ENCODE data around the gene SERPINB12.
A peak's percentile ranks its signal among the peaks of the same experiment; 100 is the strongest.

The SERPINB12 gene

DNA sequence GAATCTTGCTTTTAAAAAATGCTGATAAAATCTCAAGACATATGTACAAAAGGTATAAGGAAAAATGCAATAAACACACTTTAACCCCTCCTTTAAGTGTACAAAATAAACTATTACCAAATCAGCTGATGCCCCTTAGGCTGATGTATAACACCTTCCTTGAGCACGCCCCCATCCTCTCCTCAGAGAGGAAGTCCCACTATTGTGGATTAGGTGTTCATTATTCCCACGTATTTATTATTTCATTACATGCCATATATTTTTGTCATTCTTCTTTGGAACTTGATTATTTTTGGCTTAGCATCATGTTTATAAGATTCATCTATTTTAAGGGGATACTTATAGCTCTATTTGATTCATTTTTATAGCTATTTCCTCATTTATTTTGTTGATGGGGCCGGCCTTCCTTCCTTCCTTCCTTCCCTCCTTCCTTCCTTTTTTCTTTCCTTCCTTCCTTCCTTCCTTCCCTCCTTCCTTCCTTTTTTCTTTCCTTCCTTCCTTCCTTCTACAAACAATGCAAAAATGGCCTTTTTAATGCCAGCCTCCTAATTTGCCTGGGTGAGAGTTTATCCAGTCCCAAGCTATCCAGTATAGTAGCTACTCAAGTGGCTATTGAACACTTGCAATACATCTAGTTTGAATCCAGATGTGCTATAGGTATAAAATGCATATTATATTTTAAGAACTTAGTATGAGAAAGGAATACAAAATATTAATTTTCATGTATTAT is 49.0 kb downstream of the SERPINB12 start:
- ChIA-PET CTCF (interaction anchor here (1.0 to 9.0 kb wide), 6 partner anchors 9 to 254 kb away, joined by 3 to 69 read pairs (median 14); no protein-coding TSS in a partner anchor), POLR2A (no interaction called here)
- TF ChIP-seq, protein P1, sequence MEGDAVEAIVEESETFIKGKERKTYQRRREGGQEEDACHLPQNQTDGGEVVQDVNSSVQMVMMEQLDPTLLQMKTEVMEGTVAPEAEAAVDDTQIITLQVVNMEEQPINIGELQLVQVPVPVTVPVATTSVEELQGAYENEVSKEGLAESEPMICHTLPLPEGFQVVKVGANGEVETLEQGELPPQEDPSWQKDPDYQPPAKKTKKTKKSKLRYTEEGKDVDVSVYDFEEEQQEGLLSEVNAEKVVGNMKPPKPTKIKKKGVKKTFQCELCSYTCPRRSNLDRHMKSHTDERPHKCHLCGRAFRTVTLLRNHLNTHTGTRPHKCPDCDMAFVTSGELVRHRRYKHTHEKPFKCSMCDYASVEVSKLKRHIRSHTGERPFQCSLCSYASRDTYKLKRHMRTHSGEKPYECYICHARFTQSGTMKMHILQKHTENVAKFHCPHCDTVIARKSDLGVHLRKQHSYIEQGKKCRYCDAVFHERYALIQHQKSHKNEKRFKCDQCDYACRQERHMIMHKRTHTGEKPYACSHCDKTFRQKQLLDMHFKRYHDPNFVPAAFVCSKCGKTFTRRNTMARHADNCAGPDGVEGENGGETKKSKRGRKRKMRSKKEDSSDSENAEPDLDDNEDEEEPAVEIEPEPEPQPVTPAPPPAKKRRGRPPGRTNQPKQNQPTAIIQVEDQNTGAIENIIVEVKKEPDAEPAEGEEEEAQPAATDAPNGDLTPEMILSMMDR (IDR thresholded peaks at IDR 0.05; ENCODE audit: insufficient read depth, low read length, missing control alignments): no peak
- DNase-seq (ENCODE audit: low read depth, low spot score): no peak
- H3K4me3 ChIP-seq (ENCODE audit: low read depth, low read length): no peak overlapping the region

DNA sequence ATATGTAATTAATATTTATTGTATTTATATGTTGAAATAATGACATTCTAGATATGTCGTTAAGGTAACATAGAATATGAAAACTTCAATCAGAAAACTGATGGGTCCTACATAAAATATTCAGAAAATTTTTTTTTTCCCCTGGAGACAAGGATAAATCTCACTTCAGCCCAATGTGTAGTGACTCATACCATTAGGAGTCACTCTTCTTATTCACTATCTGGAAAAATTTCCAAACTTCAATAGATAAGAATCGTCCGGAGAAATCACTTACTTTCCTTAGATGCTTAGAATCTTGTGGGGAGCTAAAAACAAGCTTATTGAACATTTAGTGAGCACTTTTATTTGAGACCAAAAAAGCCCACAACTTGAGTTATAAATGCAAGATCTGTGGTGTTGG is 49.6 kb downstream of the SERPINB12 start:
- H3K4me3 ChIP-seq (ENCODE audit: low read depth, low read length): no peak overlapping the region
- CTCF ChIA-PET: interaction anchor here (1.0 to 9.0 kb wide), 6 partner anchors 9 to 254 kb away, joined by 3 to 69 read pairs (median 14); no protein-coding TSS in a partner anchor
- POLR2A ChIA-PET: no interaction called here

DNA sequence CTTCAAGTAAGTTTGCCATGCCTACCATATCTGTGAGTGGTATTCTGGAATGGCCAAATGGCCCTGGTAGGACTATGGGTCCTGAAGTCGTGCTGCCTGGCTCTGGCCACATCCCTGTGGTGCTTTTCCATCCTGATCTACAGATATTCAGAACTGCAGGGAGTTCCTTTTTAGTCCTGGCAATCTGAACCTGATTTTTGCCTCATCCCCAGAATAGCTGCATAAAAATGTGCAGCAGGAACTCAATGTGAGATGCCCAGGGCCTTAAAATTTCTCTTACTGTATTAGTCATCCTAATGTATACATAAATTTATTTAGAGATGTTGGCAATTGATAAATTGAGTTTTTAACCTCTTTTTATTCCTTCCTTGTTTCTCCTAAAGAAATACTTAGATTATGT is 50.3 kb downstream of the SERPINB12 start:
- no peak overlapping the region for H3K4me3 ChIP-seq (ENCODE audit: low read depth, low read length)
- ChIA-PET CTCF (interaction anchor here (1.7 to 9.0 kb wide), 5 partner anchors 10 to 253 kb away, joined by 3 to 69 read pairs (median 22); no protein-coding TSS in a partner anchor), POLR2A (no interaction called here)
- no peak for DNase-seq (ENCODE audit: low read depth, low spot score)
- TF ChIP-seq, protein P1 (IDR thresholded peaks at IDR 0.05; ENCODE audit: insufficient read depth, low read length, missing control alignments): no peak

More for the DNA sequence above, 49.6 kb downstream of the SERPINB12 start:
- no peak for DNase-seq (ENCODE audit: low read depth, low spot score)
- TF ChIP-seq, protein P1 (IDR thresholded peaks at IDR 0.05; ENCODE audit: insufficient read depth, low read length, missing control alignments): no peak

DNA sequence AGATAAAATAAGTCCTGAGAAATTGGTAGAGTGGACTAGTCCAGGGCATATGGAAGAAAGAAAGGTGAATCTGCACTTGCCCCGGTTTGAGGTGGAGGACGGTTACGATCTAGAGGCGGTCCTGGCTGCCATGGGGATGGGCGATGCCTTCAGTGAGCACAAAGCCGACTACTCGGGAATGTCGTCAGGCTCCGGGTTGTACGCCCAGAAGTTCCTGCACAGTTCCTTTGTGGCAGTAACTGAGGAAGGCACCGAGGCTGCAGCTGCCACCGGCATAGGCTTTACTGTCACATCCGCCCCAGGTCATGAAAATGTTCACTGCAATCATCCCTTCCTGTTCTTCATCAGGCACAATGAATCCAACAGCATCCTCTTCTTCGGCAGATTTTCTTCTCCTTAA is 54.8 kb downstream of the SERPINB12 start:
- POLR2A ChIA-PET: no interaction called here
- no peak overlapping the region for H3K4me3 ChIP-seq (ENCODE audit: low read depth, low read length)
- TF ChIP-seq, protein P1 (IDR thresholded peaks at IDR 0.05; ENCODE audit: insufficient read depth, low read length, missing control alignments): no peak
- DNase-seq (ENCODE audit: low read depth, low spot score): no peak
- CTCF ChIA-PET: interaction anchor here (1.1 to 4.4 kb wide), 4 partner anchors 13 to 79 kb away, joined by 3 to 22 read pairs (median 13); no protein-coding TSS in a partner anchor

DNA sequence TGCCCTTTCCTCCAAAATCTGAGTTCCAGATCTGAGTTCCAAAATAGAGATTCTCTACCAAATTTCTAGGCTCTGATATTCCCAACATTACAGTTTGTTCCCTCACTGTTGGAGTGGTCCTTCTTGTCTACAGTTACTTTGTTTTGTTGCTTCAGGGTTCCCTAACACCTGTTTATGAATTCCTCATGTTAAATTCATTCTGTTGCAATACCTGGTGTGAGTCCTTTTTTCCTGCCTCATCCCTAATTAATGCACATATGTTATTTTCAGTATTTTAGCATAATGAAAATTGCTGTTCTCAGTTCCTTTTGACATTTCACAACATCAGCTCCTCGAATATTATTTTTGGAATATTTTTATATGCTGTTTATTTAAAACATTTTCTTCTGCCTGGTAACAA is 61.2 kb downstream of the SERPINB12 start:
- no peak overlapping the region for H3K4me3 ChIP-seq (ENCODE audit: low read depth, low read length)
- TF ChIP-seq, protein P1 (IDR thresholded peaks at IDR 0.05; ENCODE audit: insufficient read depth, low read length, missing control alignments): no peak
- ChIA-PET POLR2A (no interaction called here), CTCF (interaction anchor here (0.9 to 2.7 kb wide), 6 partner anchors 10 to 332 kb away, joined by 3 to 12 read pairs (median 6); no protein-coding TSS in a partner anchor)
- DNase-seq (ENCODE audit: low read depth, low spot score): no peak

DNA sequence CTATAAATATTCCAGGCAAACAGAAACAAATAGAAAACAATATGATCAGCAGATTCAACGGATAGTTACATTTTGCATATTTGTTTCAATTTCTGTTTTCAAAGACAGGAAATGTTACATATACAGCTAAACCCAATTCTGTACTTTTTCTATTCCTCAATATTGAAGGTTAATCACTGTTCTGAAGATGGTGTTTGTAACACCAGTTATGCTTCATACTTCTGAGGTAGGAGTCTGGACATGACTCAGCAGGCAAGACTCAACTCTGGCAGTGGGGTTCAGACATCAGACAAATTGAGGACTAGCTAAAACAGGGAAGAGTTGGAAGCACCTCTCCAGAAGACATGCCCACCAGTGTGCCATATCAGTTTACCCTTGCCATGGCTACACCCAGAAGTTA is 61.6 kb downstream of the SERPINB12 start:
- peak; percentile 21 for DNase-seq (ENCODE audit: low read depth, low spot score)
- ChIA-PET POLR2A (no interaction called here), CTCF (interaction anchor here (0.9 to 2.7 kb wide), 7 partner anchors 9 to 331 kb away, joined by 3 to 12 read pairs (median 7); no protein-coding TSS in a partner anchor)
- TF ChIP-seq, protein P1 (IDR thresholded peaks at IDR 0.05; ENCODE audit: insufficient read depth, low read length, missing control alignments): no peak
- H3K4me3 ChIP-seq (ENCODE audit: low read depth, low read length): no peak overlapping the region
